ENCODE measurements around the gene FIGNL1.

FIGNL1 gene

GRCh38 chr7:50404392-50404791, 45.8 kb downstream of the FIGNL1 start:
- TF ChIP-seq EZH2 (IDR thresholded peaks at IDR 0.05) (no peak), POLR2AphosphoS5 (IDR thresholded peaks at IDR 0.05; ENCODE audit: borderline replicate concordance, low read depth, low read length) (no peak), FOXP2 (optimal IDR thresholded peaks at IDR 0.05; ENCODE audit: control extremely low read depth, extremely low read length, insufficient read depth) (no peak)
- no peak overlapping the region for H3K27ac ChIP-seq
- no peaks in the 10 kb centered on the region for H3K36me3 ChIP-seq (ENCODE audit: insufficient read depth, low read length)
- no peak overlapping the region for H3K4me3 ChIP-seq
- no peak overlapping the region for H3K9ac ChIP-seq (ENCODE audit: insufficient read length)
- no peaks in the 10 kb centered on the region for H3K9me3 ChIP-seq (ENCODE audit: low read depth, low read length)
- DNase-seq (ENCODE audit: low read depth, low spot score) = no peak

DNA sequence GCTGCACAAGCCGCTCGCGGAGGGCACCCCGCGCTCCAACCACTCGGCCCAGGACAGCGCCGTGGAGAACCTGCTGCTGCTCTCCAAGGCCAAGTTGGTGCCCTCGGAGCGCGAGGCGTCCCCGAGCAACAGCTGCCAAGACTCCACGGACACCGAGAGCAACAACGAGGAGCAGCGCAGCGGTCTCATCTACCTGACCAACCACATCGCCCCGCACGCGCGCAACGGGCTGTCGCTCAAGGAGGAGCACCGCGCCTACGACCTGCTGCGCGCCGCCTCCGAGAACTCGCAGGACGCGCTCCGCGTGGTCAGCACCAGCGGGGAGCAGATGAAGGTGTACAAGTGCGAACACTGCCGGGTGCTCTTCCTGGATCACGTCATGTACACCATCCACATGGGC, 50.0 kb downstream of the FIGNL1 start:
- H3K4me3 ChIP-seq = no peak overlapping the region
- H3K36me3 ChIP-seq (ENCODE audit: insufficient read depth, low read length) = no peaks in the 10 kb centered on the region
- no peak for DNase-seq (ENCODE audit: low read depth, low spot score)
- no peak overlapping the region for H3K27ac ChIP-seq
- no peak for TF ChIP-seq POLR2AphosphoS5 (IDR thresholded peaks at IDR 0.05; ENCODE audit: borderline replicate concordance, low read depth, low read length)
- no peak overlapping the region for H3K9ac ChIP-seq (ENCODE audit: insufficient read length)
- no peaks in the 10 kb centered on the region for H3K9me3 ChIP-seq (ENCODE audit: low read depth, low read length)

GRCh38 chr7:50399635-50400034, 50.5 kb downstream of the FIGNL1 start:
- DNase-seq (ENCODE audit: low read depth, low spot score) = no peak
- no peaks in the 10 kb centered on the region for H3K9me3 ChIP-seq (ENCODE audit: low read depth, low read length)
- H3K36me3 ChIP-seq (ENCODE audit: insufficient read depth, low read length) = no peaks in the 10 kb centered on the region
- H3K4me3 ChIP-seq = no peak overlapping the region
- TF ChIP-seq EZH2 (IDR thresholded peaks at IDR 0.05) = no peak
- no peak for TF ChIP-seq POLR2AphosphoS5 (IDR thresholded peaks at IDR 0.05; ENCODE audit: borderline replicate concordance, low read depth, low read length)
- no peak for TF ChIP-seq FOXP2 (optimal IDR thresholded peaks at IDR 0.05; ENCODE audit: control extremely low read depth, extremely low read length, insufficient read depth)
- H3K27ac ChIP-seq = no peak overlapping the region
- H3K9ac ChIP-seq (ENCODE audit: insufficient read length) = no peak overlapping the region

GRCh38 chr7:50399206-50399605, 50.9 kb downstream of the FIGNL1 start:
- TF ChIP-seq FOXP2 (optimal IDR thresholded peaks at IDR 0.05; ENCODE audit: control extremely low read depth, extremely low read length, insufficient read depth) (no peak), POLR2AphosphoS5 (IDR thresholded peaks at IDR 0.05; ENCODE audit: borderline replicate concordance, low read depth, low read length) (no peak), EZH2 (IDR thresholded peaks at IDR 0.05) (no peak)
- Histone ChIP-seq H3K36me3 (ENCODE audit: insufficient read depth, low read length) (no peaks in the 10 kb centered on the region), H3K9ac (ENCODE audit: insufficient read length) (no peak overlapping the region), H3K4me3 (no peak overlapping the region), H3K27ac (no peak overlapping the region), H3K9me3 (ENCODE audit: low read depth, low read length) (no peaks in the 10 kb centered on the region)
- no peak for DNase-seq (ENCODE audit: low read depth, low spot score)

- H3K9ac ChIP-seq (ENCODE audit: insufficient read length) = no peak overlapping the region
These were observed 52.2 kb downstream of the FIGNL1 start for GRCh38 chr7:50397971-50398324.

DNA sequence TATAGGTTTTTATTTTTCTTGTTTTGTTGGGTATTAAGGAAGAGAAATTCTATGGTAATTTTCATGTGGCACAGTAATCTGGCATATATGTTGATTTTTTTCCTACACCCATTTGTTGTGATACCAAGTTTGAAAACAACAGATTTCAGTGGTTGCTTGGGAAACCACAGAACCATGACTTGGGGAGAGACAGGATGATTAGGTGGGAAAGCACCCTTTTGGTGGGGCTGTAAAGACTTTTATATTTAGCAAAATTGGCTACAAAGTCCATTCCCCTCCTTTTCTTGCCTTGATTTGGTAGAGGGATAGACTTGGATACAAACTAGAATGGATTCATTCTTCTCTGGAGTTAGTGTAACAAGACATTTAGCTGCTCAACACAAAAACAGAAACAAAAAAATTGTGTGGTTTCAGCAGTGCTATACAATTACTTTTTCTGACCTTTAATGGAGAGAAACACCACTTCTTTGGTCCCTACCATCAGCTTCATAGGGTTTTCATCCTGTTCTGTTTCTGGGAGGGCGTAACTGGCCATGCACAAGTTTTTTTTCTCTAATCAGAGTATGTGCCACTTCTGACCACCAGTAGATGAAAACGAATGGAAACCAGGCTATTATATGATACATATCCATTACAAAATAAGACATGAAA, 52.7 kb downstream of the FIGNL1 start:
- no peaks in the 10 kb centered on the region for H3K36me3 ChIP-seq (ENCODE audit: insufficient read depth, low read length)
- no peak for DNase-seq (ENCODE audit: low read depth, low spot score)
- no peak overlapping the region for H3K4me3 ChIP-seq
- TF ChIP-seq FOXP2 (optimal IDR thresholded peaks at IDR 0.05; ENCODE audit: control extremely low read depth, extremely low read length, insufficient read depth) (no peak), POLR2AphosphoS5 (IDR thresholded peaks at IDR 0.05; ENCODE audit: borderline replicate concordance, low read depth, low read length) (no peak), EZH2 (IDR thresholded peaks at IDR 0.05) (no peak)
- no peaks in the 10 kb centered on the region for H3K9me3 ChIP-seq (ENCODE audit: low read depth, low read length)
- no peak overlapping the region for H3K27ac ChIP-seq
- no peak overlapping the region for H3K9ac ChIP-seq (ENCODE audit: insufficient read length)

More at GRCh38 chr7:50397971-50398324, 52.2 kb downstream of the FIGNL1 start:
- TF ChIP-seq FOXP2 (optimal IDR thresholded peaks at IDR 0.05; ENCODE audit: control extremely low read depth, extremely low read length, insufficient read depth) (no peak), POLR2AphosphoS5 (IDR thresholded peaks at IDR 0.05; ENCODE audit: borderline replicate concordance, low read depth, low read length) (no peak), EZH2 (IDR thresholded peaks at IDR 0.05) (no peak)
- no peak for DNase-seq (ENCODE audit: low read depth, low spot score)
- Histone ChIP-seq H3K27ac (no peak overlapping the region), H3K4me3 (no peak overlapping the region), H3K36me3 (ENCODE audit: insufficient read depth, low read length) (no peaks in the 10 kb centered on the region), H3K9me3 (ENCODE audit: low read depth, low read length) (no peaks in the 10 kb centered on the region)

DNA sequence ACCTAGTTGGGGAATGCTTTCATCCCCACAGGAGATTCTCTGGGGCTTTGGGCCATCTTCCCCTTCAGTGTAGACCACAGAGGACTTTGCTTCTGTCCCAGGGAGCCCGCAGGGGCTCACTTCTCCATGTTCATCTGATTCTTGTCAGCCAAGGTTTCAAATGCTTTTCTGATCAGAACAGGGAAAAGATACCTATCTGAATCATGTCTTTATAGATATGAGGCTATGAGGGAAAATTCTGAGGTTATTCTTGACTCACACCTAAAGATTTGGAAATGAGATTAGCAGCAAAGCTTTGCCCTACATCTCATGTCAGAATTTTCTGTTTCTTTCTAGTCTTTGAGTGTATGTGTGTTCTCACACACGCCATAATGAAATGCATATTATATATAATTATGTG, 53.3 kb downstream of the FIGNL1 start:
- Histone ChIP-seq H3K9me3 (ENCODE audit: low read depth, low read length) (no peaks in the 10 kb centered on the region), H3K27ac (no peak overlapping the region), H3K9ac (ENCODE audit: insufficient read length) (no peak overlapping the region), H3K4me3 (no peak overlapping the region), H3K36me3 (ENCODE audit: insufficient read depth, low read length) (no peaks in the 10 kb centered on the region)
- TF ChIP-seq POLR2AphosphoS5 (IDR thresholded peaks at IDR 0.05; ENCODE audit: borderline replicate concordance, low read depth, low read length) (no peak), FOXP2 (optimal IDR thresholded peaks at IDR 0.05; ENCODE audit: control extremely low read depth, extremely low read length, insufficient read depth) (no peak), EZH2 (IDR thresholded peaks at IDR 0.05) (no peak)
- DNase-seq (ENCODE audit: low read depth, low spot score) = no peak

DNA sequence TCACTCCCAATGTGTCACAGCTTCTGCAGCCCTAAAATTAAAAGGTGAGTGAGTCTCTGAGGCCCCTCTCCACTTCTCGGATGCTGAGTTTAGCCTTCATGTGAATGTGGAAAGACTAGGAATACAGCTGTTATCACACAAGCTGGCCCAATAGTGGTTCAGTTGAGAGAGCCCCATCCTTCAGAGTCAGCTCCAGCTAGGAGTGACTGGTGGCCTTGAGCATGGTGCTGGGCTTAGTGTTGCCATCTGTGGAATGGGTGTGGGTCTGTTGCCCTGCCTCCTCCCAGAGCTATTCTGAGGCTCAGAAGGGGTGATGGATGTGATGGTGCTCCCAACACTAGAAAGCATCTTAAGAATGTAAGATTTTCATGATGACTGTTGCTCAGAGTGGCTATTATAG, 55.8 kb downstream of the FIGNL1 start:
- no peak overlapping the region for H3K9ac ChIP-seq (ENCODE audit: insufficient read length)
- no peaks in the 10 kb centered on the region for H3K9me3 ChIP-seq (ENCODE audit: low read depth, low read length)
- no peak overlapping the region for H3K4me3 ChIP-seq
- DNase-seq (ENCODE audit: low read depth, low spot score) = no peak
- H3K36me3 ChIP-seq (ENCODE audit: insufficient read depth, low read length) = no peaks in the 10 kb centered on the region
- TF ChIP-seq FOXP2 (optimal IDR thresholded peaks at IDR 0.05; ENCODE audit: control extremely low read depth, extremely low read length, insufficient read depth) (no peak), POLR2AphosphoS5 (IDR thresholded peaks at IDR 0.05; ENCODE audit: borderline replicate concordance, low read depth, low read length) (no peak), EZH2 (IDR thresholded peaks at IDR 0.05) (no peak)
- no peak overlapping the region for H3K27ac ChIP-seq

Data from SK-N-MC (cell line).